Upper lobe of left lung (tissue), 6 donors: ENCODE data around the gene ARHGAP15. TPM values are rescaled to one million over a fixed set of nuclear protein-coding genes. Genes with fewer than 3 reads are reported as not detected.

Source experiments
- ATAC-seq, 2 donors: fragments of 200-7000 bp; cut with Tn5 transposase; one replicate each; pipeline ENCODE4 v1.9.1; 2022; ENCODE audit warnings: mild to moderate bottlenecking in 2 of 2, moderate library complexity in 2 of 2; ENCODE audit not compliant: low FRiP score in 2 of 2
- DNase-seq, 2 donors: peaks; one replicate each; pipeline ENCODE4 v3.0.0-alpha.2; 2019 to 2020
- H3K27ac ChIP-seq, 4 donors: fragments of 200-600 bp; sonication (generic); one replicate each; pipeline ENCODE4 v1.5.1; 2016 to 2019
- H3K27me3 ChIP-seq, 4 donors: fragments of 200-600 bp; sonication (generic); one replicate each; pipeline ENCODE4 v1.5.1; 2017 to 2019
- H3K36me3 ChIP-seq, 4 donors: fragments of 200-600 bp; sonication (generic); one replicate each; pipeline ENCODE4 v1.5.1; 2016 to 2019
- H3K4me1 ChIP-seq, 4 donors: fragments of 200-600 bp; sonication (generic); one replicate each; pipeline ENCODE4 v1.5.1; 2018 to 2019
- H3K4me3 ChIP-seq, 4 donors: fragments of 200-600 bp; sonication (generic); one replicate each; pipeline ENCODE4 v1.5.1; 2017 to 2019; ENCODE audit warnings: mild to moderate bottlenecking in 2 of 4, moderate library complexity in 1 of 4
- H3K9me3 ChIP-seq, 4 donors: fragments of 200-600 bp; sonication (generic); one replicate each; pipeline ENCODE4 v1.5.1; 2018 to 2019
- CTCF ChIP-seq, 6 experiments: fragments of 450-650 bp in 4 of 6; fragments of 200-600 bp in 2 of 6; sonication (generic) in 2 of 6; IDR thresholded peaks; one replicate each; pipeline ENCODE4 v1.5.1; 2016 to 2019; ENCODE audit warnings: antibody characterized with exemption in 6 of 6
- EP300 ChIP-seq, 4 donors: sonication (generic); formaldehyde crosslinking; IDR thresholded peaks; one replicate each; pipeline ENCODE4 v1.5.1; 2017; ENCODE audit warnings: antibody characterized with exemption in 4 of 4, control low read depth in 2 of 4
- POLR2A ChIP-seq, 4 donors: fragments of 450-650 bp; IDR thresholded peaks; one replicate each; pipeline ENCODE4 v1.5.1; 2016 to 2017; ENCODE audit warnings: antibody characterized with exemption in 4 of 4, mild to moderate bottlenecking in 2 of 4
- POLR2AphosphoS5 ChIP-seq, 2 donors: sonication (generic); formaldehyde crosslinking; IDR thresholded peaks; one replicate each; pipeline ENCODE4 v1.5.1; 2017; ENCODE audit warnings: antibody characterized with exemption in 2 of 2
- WGBS, 2 donors: methylation state at CpG; one replicate each; pipeline ENCODE4 v1.1.5; 2017 to 2018; 5-methylcytosine and 5-hydroxymethylcytosine counted together
- total RNA-seq, 6 donors: library from RNA; depleted of rRNA in 4 of 6; stranded (reverse); fragments of >200 nt in 4 of 6; gene quantifications; one replicate each; pipeline versions ENCODE4 v1.1.0 to v1.2.1, GENCODE V29; 2016 to 2021
- donor health status: DM: no; HTN: no; CAD: no; lungs with moderate emphysema.
- donor health status: DM: no; HTN: yes; CAD: no; lungs with severe emphysema.

Gene ARHGAP15
- total RNA-seq, 6 donors from 2014 or later = 11.9 to 57.6 (median 17.5) TPM

GRCh38 chr2:143132355-143132754 is 3.1 kb downstream of the ARHGAP15 start:
- Histone ChIP-seq H3K4me1 (peaks cover 0 to 3% (median 0%) of the 10 kb centered on the region in 4 donors), H3K27ac (peak overlapping the region in 1 of 4 donors; percentile 44), H3K4me3 (no peak overlapping the region), H3K9me3 (no peaks in the 10 kb centered on the region), H3K36me3 (no peaks in the 10 kb centered on the region), H3K27me3 (no peaks in the 10 kb centered on the region)
- peak in 1 of 2 donors; percentile 48 for ATAC-seq
- no peak for DNase-seq
- 55 to 74% methylated on average over 2 of the region's 2 CpGs for WGBS, 2 donors
- TF ChIP-seq POLR2AphosphoS5 (IDR thresholded peaks at IDR 0.05) = no peak
- TF ChIP-seq POLR2A (IDR thresholded peaks at IDR 0.05) = no peak
- TF ChIP-seq CTCF (IDR thresholded peaks at IDR 0.05) = no peak
- no peak for TF ChIP-seq EP300 (IDR thresholded peaks at IDR 0.05)

- WGBS, 2 donors = 76 to 100% methylated on average over 2 of the region's 2 CpGs
These were observed 4.6 kb downstream of the ARHGAP15 start for GRCh38 chr2:143133783-143134182.

GRCh38 chr2:143138292-143138691 is 9.1 kb downstream of the ARHGAP15 start:
- no peak for DNase-seq
- no peaks in the 10 kb centered on the region for H3K9me3 ChIP-seq
- no peak overlapping the region for H3K27ac ChIP-seq
- 67 to 78% methylated on average over 3 of the region's 3 CpGs for WGBS, 2 donors
- no peak for ATAC-seq
- TF ChIP-seq EP300 (IDR thresholded peaks at IDR 0.05) = no peak
- no peak for TF ChIP-seq CTCF (IDR thresholded peaks at IDR 0.05)
- TF ChIP-seq POLR2AphosphoS5 (IDR thresholded peaks at IDR 0.05) = no peak
- no peak for TF ChIP-seq POLR2A (IDR thresholded peaks at IDR 0.05)
- H3K36me3 ChIP-seq = no peaks in the 10 kb centered on the region
- peaks cover 0 to 5% (median 1%) of the 10 kb centered on the region in 4 donors for H3K4me1 ChIP-seq
- no peak overlapping the region for H3K4me3 ChIP-seq
- no peaks in the 10 kb centered on the region for H3K27me3 ChIP-seq

More at GRCh38 chr2:143133783-143134182, 4.6 kb downstream of the ARHGAP15 start:
- H3K9me3 ChIP-seq = no peaks in the 10 kb centered on the region
- ATAC-seq (no peak), DNase-seq (no peak)
- peaks cover 0 to 3% (median 1%) of the 10 kb centered on the region in 4 donors for H3K4me1 ChIP-seq
- no peaks in the 10 kb centered on the region for H3K36me3 ChIP-seq
- no peak for TF ChIP-seq CTCF (IDR thresholded peaks at IDR 0.05)
- TF ChIP-seq EP300 (IDR thresholded peaks at IDR 0.05) = no peak
- TF ChIP-seq POLR2A (IDR thresholded peaks at IDR 0.05) = no peak
- no peak for TF ChIP-seq POLR2AphosphoS5 (IDR thresholded peaks at IDR 0.05)
- H3K27ac ChIP-seq = no peak overlapping the region
- no peaks in the 10 kb centered on the region for H3K27me3 ChIP-seq
- H3K4me3 ChIP-seq = no peak overlapping the region

- Histone ChIP-seq H3K9me3 (no peaks in the 10 kb centered on the region), H3K27ac (no peak overlapping the region), H3K36me3 (no peaks in the 10 kb centered on the region), H3K4me1 (peaks cover 0 to 5% (median 1%) of the 10 kb centered on the region in 4 donors), H3K27me3 (no peaks in the 10 kb centered on the region), H3K4me3 (no peak overlapping the region)
- DNase-seq = no peak
- WGBS, 2 donors = 54 to 79% methylated on average over 2 of the region's 2 CpGs
- TF ChIP-seq CTCF (IDR thresholded peaks at IDR 0.05) (no peak), POLR2AphosphoS5 (IDR thresholded peaks at IDR 0.05) (no peak), POLR2A (IDR thresholded peaks at IDR 0.05) (no peak), EP300 (IDR thresholded peaks at IDR 0.05) (no peak)
- no peak for ATAC-seq
These were observed 10.7 kb downstream of the ARHGAP15 start for GRCh38 chr2:143139835-143140393.
